ENCODE measurements around the gene FAM168B.

Gene FAM168B, protein sequence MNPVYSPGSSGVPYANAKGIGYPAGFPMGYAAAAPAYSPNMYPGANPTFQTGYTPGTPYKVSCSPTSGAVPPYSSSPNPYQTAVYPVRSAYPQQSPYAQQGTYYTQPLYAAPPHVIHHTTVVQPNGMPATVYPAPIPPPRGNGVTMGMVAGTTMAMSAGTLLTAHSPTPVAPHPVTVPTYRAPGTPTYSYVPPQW

DNA sequence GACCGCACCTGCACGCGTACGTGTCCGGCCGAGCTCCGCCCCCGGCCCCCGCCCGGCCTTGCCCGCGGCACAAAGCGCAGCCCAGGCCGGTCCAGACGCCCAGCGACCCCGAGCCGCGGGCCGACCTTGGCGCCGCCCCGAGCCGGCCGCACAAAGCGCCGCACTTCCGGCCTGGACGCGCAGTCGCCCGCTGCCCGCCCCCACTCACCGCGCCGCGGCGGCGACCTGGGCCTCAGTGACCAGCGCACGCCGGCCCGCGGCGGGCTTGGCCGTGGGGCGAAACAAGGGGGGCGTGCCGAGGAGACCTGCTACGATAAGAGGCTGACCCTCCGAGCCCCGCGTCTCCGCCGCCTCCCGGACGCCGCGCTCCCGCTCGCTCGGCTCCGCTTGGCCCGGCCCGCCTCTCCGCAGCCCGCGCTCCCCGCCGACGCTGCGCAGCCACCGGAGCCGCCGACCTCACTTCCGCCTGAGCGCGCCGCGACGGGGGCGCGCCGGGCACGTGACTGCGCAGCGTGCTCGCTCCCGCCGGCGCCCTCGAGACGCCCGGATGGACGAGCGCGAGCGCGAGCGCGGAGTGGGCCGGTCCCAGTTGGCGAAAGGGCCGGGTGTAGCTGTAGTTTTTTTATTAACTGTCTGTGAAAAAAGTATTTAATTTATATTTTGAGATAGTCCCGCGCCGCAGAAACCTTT, at the start of gene FAM168B:
Gene FAM168B, minus strand, starts transcription at position 455 of the 690 bp plus-strand sequence. CDS start 10,814 bp downstream, outside the sequence.
- in situ Hi-C loops (cut with HindIII; ENCODE audit: low sequenced_read_pairs), result no loop called here

DNA sequence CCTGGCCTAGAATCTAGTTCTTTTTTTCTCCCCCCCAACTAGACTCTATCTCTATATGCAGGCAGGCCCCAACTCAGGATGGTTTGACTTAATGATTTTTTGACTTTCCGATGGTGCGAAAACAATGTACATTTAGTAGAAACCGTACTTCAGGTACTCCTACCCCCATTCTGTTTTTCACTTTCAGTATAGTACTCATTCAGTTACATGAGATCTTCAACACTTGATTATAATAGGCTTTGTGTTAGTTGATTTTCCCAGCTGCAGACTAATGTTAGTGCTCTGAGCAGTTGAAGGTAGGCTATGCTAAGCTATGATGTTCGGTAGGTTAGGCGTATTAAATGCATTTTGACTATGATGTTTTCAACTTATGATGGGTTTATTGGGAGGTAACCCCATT, 49.6 kb upstream of the FAM168B start:
- in situ Hi-C loops (cut with HindIII; ENCODE audit: low sequenced_read_pairs), result no loop called here

DNA sequence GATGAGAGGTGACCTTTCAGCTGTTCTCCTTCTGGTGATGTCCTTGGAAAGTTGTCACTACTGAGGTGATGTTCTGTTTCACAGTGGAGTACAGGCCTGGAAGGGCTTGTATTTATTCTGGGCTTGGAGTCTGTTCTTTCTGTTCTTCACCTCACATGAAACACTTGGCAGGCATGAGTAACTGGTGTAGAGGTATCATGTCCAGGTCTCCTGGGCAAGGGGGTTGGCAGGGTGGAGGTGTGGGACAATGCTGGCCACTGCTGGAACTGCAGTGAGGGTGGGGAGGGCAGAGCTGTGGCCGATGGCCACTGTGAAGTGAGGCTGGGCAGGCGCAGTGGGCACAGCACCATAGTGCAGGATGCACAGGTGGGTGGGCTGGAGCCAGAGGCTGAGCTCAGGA, 47.3 kb upstream of the FAM168B start:
- in situ Hi-C loops (cut with HindIII; ENCODE audit: low sequenced_read_pairs), result no loop called here

DNA sequence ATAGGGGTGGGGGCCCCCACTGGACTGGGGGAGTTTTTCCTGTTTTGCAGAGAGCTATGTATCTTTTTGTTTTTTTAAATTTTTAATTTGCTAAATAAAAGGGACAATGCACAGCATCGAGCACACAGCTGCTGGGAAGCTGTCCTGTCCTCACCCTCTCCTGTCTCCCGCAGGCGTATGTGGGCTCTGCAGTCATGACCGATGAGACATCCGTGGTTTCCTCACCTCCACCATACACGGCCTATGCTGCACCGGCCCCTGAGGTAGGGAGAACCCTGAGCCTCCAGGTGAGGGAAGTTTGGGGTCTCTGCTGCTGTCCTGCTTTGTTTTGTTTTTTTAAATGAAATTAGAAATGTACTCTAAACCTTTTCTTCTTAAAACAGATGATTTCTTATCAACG, 39.5 kb upstream of the FAM168B start:
- in situ Hi-C loops (cut with HindIII; ENCODE audit: low sequenced_read_pairs), result no loop called here

DNA sequence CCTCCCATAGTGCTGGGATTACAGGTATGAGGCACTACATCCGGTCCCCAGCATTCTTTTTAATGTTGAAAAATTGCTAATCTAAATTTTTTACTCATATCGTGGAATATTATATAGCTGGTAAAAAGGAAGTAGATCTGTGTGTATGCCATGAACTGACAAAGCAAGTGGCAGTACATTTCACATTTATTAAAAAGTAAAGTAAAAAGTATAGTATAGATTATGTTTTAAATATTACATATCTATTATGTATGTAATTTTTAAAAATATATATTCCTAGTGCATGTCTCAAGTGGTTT, 37.0 kb upstream of the FAM168B start:
- in situ Hi-C loops (cut with HindIII; ENCODE audit: low sequenced_read_pairs), result no loop called here

DNA sequence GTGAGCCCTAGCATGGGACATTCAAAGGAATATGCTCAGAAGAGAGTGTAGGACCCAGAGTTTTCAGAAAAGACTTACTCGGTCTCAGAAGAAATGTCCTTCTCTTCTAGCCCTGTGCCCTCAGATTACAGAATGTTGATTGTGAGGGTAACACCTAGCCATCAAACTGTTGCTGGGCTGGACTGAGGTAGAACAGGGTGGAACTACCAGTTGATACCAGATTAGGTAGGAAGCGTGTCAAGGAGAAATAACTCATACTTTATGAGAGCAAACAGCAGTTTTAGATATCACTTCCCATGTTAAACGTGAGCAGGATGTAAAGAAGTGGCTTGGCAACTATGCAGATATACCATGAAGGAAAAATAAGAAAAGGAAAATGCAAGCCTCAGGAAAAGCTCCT, 34.7 kb upstream of the FAM168B start:
- in situ Hi-C loops (cut with HindIII; ENCODE audit: low sequenced_read_pairs), result no loop called here

DNA sequence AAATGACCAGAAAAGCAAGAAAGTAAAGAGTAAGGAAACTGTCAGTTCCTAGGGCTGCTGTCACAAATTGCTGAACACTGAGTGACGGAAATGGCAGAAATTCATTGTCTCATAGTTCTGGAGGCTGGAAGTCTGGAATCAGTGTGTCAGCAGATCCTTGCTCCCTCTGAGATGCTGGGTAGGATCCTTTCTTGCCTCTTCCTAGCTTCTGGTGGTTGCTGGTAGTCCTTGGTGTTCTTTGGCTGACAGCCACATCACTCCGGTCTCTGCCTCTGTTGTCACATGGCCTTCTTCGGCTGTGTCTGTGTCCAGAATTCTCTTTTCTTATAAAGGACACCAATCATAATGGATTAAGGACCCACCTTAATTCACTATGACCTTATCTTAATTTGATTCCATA, 33.8 kb upstream of the FAM168B start:
- in situ Hi-C loops (cut with HindIII; ENCODE audit: low sequenced_read_pairs), result no loop called here

DNA sequence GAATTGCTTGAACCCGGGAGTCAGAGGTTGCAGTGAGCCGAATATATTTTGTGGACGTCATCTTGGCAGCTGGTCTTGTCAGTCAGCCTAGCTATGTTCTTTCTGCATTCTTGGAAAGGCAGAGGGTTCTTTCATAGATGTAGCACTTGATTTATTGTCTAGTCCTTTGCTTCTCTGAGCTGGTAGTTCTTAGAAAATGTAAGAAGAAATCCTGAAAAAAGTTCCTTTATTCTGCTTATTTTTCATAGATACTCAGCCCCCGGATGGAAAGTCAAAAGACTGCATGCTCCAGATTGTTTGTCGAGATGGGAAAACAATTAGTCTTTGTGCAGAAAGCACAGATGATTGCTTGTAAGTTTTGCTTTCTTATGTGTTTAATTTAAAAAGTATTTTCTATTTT, 33.2 kb upstream of the FAM168B start:
- in situ Hi-C loops (cut with HindIII; ENCODE audit: low sequenced_read_pairs), result no loop called here

DNA sequence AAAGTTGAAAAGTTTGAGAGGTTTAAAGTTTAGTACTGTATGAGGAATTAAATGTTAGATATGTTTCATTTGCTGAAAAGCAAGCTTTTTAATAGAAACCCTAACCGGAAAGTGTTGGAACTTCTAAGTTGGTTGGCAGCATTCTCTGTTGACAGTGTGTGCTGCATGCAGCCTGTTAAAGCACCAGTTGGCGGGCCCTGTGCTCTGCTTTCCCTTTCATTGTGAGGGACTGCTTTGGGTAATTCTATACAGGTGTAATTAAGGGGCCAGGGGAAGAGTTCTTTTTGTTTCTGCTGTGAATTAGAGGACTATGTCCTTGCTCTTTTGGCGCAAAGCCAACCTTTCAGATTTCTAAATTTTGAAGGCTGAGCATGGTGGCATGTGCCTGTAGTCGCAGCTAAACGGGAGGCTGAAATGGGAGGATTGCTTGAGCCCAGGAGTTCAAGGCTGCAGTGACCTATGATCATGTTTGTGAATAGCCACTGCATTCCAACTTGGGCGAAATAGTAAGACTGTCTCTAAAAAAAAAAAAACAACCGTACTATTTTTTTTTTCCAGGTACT, 32.0 kb upstream of the FAM168B start:
- in situ Hi-C loops (cut with HindIII; ENCODE audit: low sequenced_read_pairs), result no loop called here

DNA sequence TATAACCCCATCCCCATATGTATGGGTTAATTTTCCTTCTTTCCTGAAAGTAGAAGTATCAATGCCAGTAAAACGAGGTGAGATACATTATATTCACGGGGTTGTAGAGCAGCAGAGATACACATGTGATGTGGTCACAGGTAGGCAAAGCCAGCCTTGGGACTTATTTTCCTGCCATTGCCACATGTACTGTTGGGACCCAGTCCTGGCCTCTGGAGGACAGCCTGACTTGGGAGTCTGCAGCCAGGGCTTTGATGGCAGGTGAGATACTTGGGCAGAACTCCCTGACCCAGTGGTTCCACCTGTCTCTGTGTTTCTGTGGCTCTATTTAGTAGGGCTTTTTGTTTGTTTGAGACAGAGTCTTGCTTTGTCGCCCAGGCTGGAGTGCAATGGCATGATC, 29.9 kb upstream of the FAM168B start:
- in situ Hi-C loops (cut with HindIII; ENCODE audit: low sequenced_read_pairs), result loop anchor here (25.0 kb wide), 1 partner anchor 311 kb away; no protein-coding TSS in a partner anchor

DNA sequence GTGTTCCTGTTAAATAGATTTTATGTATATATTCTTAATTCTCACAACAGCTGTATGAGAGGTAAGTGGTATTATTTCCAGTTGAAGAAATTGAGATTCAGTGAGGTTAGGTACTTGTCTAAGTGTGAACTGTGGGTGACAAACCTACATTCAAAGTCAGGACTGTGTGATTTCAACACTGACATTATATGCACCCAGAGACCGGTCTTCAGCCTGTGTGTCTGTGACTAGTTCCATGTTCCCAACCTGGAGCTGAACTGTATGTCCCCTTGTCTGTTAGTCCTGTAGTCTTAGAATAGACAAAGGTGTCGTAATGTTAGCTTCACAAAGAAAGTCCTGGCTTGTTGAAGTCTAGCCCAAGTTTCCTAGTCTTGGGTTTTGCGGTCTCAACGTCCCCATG, 29.2 kb upstream of the FAM168B start:
- in situ Hi-C loops (cut with HindIII; ENCODE audit: low sequenced_read_pairs), result loop anchor here (25.0 kb wide), 1 partner anchor 310 kb away; no protein-coding TSS in a partner anchor

DNA sequence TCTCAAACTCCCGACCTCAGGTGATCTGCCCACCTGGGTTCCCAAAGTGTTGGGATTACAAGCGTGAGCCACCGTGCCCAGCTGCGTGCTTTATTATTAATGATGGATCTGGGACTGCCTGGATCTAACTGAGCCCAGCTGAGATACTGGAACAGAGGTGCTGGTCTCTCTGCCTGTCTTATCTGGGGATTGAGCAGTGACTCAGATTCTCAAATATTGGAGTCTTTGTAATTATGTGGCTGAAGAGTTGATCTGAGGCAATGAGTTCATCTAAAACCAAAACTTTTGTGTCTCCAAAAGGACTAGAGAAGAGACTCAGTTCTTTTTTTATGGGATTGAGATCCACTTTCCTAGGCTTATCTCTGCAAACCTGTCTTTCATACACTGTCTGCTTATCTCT, 28.2 kb upstream of the FAM168B start:
- in situ Hi-C loops (cut with HindIII; ENCODE audit: low sequenced_read_pairs), result loop anchor here (25.0 kb wide), 1 partner anchor 309 kb away; no protein-coding TSS in a partner anchor

DNA sequence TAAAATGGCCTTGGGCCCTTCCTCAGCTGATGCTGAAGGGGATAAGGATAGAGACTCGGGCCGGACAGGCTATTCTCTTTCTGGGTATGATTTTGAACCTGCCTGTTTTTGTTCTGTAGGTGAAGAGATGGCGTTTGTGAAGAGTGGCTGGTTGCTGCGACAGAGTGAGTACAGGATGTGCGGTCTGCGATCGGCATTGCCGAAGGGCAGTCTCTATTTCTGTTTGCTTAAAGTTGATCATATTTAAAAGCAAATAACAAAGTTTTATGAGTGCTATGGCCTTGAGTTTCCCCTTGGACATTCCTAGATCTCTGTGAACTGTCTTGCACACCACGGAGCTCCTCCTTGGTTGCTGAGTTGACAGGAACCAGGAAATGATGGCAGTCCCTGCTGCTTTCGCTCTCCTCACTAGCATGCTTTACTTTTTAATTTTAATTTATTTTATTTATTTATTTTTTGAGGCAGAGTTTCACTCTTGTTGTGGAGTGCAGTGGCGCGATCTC, 27.6 kb upstream of the FAM168B start:
- in situ Hi-C loops (cut with HindIII; ENCODE audit: low sequenced_read_pairs), result loop anchor here (25.0 kb wide), 1 partner anchor 309 kb away; no protein-coding TSS in a partner anchor

DNA sequence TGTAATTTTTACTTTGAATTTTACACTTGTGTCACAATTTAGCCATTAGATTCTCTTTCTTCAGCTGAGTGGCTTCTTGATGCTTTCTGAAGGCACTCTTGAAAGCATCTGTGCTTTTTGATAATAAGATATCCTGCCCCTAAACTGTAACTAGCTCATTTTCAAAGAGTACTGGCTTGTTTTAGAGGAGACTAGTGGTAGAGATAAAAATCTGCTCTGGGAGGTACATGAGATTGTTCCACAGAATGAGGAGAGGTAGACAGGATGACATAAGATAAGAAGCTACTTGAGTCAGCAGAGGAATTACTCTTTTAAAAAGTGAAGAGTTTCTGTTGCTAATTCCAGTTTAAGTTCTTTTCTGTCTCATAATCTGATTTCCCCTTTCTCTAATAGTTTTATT, 22.5 kb upstream of the FAM168B start:
- in situ Hi-C loops (cut with HindIII; ENCODE audit: low sequenced_read_pairs), result loop anchor here (25.0 kb wide), 1 partner anchor 303 kb away; no protein-coding TSS in a partner anchor

DNA sequence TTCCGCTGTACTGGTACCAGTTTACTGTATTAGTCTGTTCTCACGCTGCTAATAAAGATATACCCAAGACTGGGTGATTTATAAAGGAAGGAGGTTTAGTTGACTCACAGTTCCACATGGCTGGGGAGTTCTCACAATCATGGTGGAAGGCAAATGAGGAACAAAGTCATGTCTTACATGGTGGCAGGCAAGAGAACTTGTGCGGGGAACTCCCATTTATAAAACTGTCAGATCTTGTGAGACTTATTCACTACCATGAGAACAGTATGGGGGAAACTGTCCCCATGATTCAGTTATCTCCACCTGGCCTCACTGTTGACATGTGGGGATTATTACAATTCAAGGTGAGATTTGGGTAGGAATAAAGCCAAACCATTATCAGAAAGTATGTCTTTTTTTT, 21.7 kb upstream of the FAM168B start:
- in situ Hi-C loops (cut with HindIII; ENCODE audit: low sequenced_read_pairs), result loop anchor here (25.0 kb wide), 1 partner anchor 303 kb away; no protein-coding TSS in a partner anchor

DNA sequence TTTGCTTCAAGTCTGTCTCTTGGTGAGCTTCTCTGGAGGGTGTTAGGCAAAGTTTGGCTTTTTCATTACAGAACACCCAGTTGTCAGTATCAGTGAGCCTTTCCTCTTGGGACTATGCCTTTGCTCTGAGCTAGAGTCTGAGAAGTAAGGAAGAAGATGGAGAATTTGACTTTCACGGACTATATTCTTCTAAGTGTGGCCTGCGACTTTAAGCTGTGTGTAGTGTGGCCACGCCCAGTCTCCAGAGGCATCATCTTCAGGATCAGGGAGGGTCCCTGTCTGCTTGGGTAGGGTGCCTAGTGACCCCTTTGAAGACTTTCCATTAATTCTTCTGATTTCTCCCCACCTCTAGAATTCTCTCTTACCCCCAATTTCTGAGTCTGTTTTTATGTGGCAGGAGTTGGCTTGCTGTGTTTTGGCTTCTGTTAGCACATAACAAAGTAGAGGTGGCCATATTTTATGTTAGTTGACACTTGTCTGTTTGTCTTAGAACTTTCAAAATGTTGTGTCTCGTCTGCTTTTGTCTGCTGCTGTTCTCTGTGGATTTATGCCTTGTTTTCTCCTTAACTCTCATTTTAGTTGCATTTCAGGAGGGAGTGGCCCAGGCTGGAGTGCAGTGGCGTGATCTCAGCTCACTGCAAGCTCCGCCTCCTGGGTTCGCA, 20.4 kb upstream of the FAM168B start:
- in situ Hi-C loops (cut with HindIII; ENCODE audit: low sequenced_read_pairs), result loop anchor here (25.0 kb wide), 1 partner anchor 301 kb away; no protein-coding TSS in a partner anchor

DNA sequence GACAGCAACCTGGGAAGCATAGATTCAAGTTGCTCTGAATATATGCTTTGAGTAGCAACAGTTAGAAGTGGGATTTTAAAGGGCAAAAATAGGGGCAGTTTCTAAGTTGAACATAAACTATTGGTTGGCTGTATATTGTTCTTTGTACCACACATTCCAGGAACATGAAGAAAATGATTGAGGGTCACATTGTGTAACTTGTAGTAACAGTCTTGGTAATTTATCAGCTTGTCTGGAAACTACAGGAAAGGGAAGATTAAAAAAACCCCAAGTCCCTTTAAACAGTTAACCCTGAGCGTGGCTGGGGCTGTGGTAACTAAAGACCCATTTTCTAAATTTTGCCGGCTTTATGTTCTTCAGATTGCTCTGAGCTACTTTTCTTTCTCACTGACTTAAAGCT, 19.3 kb upstream of the FAM168B start:
- in situ Hi-C loops (cut with HindIII; ENCODE audit: low sequenced_read_pairs), result loop anchor here (25.0 kb wide), 1 partner anchor 300 kb away; no protein-coding TSS in a partner anchor

DNA sequence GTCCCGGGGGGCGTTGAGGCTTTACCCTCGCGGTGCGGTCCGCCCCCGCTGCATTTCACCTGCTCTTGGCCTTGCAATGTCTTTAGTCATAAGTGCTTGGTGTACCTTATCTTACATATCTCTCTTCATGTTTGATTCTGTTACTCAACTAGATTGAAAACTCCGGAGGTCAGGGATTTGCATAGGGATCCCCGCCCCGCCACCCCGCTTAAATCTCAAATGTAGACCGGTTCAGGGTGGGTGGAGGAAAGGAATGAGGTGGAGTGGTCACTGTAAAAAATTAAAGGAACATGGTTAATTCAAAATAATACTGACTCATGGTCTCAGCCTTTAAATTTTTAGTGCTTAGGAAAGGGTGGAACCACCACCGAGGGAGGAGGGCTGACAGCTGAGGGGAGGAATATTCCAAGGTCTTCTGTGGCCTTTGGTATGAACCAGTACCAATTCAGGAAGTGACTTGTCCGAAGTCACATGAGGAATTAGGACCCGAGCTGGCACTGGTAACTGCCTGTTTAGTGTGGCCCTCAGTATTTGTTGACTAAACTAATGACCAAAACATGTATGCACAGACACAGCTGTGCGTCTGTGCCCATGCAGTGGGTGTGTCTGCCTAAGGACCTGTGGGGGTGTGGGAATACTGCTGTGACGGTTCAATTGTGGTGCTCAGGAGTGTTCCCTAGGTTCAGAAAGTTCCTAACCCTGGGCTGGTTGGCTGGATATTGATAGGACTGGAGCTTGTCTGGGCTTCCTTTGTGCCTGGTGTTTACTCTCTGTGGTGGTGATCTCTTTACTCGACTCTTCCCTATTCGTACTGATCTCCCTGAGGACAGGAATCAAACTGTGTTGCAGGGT, 12.9 kb upstream of the FAM168B start:
- in situ Hi-C loops (cut with HindIII; ENCODE audit: low sequenced_read_pairs), result loop anchor here (25.0 kb wide), 1 partner anchor 294 kb away; no protein-coding TSS in a partner anchor

DNA sequence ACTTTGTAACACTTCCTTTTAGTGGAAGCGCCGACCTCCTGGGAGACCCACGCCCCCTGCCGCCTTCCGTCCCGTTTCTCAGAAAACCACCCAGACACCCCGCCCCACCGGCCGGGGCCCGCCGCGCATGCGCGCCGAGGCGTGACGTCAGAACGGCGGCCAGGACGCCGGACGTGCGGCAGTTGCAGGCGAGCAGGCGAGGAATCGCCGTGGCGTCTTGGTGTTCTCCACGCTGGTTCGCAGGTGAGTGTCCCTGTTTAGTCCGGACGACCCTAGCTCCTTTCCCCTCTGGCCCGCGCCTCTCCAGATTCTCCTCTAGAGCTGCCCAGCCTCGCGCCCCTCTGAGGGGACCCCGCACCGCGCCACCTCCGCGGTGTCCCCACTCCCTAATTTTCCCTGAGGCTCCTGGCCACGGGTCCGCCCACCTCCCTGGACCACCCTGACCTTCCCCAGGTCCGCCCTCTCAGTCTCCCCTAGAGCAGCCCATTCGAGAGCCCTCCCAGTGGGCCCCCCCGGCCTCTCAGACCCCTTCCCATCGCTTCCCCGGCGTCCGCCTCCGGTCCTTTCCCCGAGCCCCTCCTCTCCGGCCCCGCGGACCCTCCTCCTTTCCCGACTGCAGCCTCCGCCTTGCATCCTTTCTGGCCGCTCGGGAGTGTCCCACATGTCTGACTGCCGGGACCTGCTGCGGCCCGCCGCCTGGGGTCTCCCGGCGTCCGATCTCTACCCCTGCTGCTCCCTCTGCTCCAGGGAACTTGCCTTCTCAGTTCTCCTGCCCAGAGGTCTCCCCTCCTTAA, 12.1 kb upstream of the FAM168B start, which contains the start of gene PLEKHB2:
Gene PLEKHB2, plus strand, starts transcription at position 181 of the 794 bp plus-strand sequence. CDS start 15,606 bp downstream, outside the sequence.
- in situ Hi-C loops (cut with HindIII; ENCODE audit: low sequenced_read_pairs), result loop anchor here (25.0 kb wide), 1 partner anchor 293 kb away; no protein-coding TSS in a partner anchor
